Measurements from ENCODE around the gene DPF3.
A peak's percentile ranks its signal among the peaks of the same experiment; 100 is the strongest.

DPF3 gene

DNA sequence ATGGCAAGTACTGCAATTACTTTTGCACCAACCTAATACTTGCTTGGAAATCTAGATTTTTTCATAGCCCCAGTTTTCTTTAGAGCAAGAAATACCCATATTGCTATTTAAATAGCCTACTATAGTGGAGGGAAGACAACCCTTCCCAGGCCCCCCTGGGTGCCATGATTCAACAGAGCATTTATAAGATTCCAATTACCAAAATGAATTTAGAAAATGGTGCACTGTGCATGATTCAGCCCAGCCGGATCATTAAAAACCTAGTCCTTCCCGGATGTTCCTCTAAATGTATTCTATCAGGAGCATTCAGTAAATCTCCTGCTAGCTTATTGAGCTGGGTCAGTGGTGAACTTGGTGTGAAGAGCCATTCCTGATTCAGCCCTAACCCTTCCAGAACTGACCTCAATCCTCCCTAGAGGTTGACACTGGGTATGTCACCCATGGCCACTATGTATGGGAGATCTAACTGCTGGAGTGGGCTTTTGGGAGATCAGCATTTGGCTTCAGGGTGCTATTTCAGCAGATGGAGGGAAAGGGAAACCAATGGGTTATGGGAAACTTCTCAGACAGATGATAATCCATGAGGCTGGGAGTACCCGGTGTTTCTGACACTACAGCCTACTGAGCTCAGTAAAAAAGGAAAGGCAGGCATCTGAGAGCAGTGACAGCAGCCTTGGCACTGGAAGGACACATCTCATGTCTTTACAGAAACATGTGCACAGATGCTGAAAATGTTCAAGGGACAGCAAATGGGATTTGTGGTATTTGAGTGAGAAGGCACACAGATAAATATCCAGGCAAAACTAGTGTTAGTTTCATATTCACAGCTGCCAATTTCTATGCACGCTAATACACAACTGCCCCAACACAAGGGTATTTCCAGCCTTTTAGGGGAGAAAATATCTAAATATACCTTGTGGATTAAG is 258.9 kb downstream of the DPF3 start:
- no peak for DNase-seq
- intact Hi-C loops (cut with DNase I), result no loop called here

- intact Hi-C loops (cut with DNase I), result no loop called here
- no peak for DNase-seq
Observed at GRCh38 chr14:72633551-72633950, 260.4 kb downstream of the DPF3 start.

- intact Hi-C loops (cut with DNase I), result no loop called here
- no peak for DNase-seq
Observed at GRCh38 chr14:72632727-72633126, 261.2 kb downstream of the DPF3 start.

GRCh38 chr14:72631401-72631800 is 262.5 kb downstream of the DPF3 start:
- no peak for DNase-seq

DNA sequence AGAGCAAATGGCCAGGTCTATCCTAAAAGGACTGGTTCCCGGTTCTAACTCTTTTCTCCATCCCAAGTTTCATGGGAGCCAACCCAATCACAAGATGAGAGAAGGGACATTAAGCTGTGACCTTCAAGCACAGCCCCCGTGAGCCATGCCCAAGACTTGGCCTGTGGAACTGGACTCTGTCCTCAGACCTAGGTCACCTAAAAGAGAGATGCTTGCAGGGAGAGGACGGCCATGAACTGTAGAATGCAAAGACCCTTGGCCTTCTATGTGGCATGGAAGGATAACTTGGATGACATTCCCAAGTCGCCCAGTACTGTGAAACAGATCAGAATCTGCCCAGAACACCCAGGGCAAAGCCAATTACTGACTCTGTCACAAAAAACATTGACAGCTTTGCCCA is 263.5 kb downstream of the DPF3 start:
- no peak for DNase-seq
- intact Hi-C loops (cut with DNase I), result no loop called here

More at GRCh38 chr14:72631401-72631800, 262.5 kb downstream of the DPF3 start:
- intact Hi-C loops (cut with DNase I), result no loop called here

DNA sequence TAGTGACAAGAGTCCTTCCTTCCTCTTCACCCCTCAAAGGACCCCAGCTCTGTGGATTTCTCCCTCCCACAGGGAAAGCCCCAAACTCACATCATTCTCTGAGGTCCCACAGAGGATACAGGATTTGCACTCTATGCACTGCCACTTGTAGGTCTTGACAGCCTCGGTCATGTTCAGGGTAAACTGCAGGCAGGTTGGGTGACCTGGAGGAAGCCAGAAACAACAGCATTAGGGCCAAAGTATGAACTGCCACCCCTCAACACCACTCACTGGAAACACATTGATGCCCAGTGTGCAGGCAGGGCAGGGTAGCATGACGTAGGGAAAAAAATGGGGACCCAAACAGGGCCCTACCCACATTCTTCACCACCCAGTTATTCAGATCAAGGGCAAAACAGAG is 264.4 kb downstream of the DPF3 start:
- intact Hi-C loops (cut with DNase I), result no loop called here
- DNase-seq, result no peak

- intact Hi-C loops (cut with DNase I), result no loop called here
- no peak for DNase-seq
Observed at GRCh38 chr14:72625689-72626088, 268.2 kb downstream of the DPF3 start.

- no peak for DNase-seq
- intact Hi-C loops (cut with DNase I), result no loop called here
Observed at GRCh38 chr14:72621387-72622065, 272.4 kb downstream of the DPF3 start.

GRCh38 chr14:72619881-72620280 is 274.0 kb downstream of the DPF3 start:
- intact Hi-C loops (cut with DNase I), result no loop called here

GRCh38 chr14:72619111-72619571 is 274.8 kb downstream of the DPF3 start:
- no peak for DNase-seq
- intact Hi-C loops (cut with DNase I), result no loop called here

More at GRCh38 chr14:72619881-72620280, 274.0 kb downstream of the DPF3 start:
- DNase-seq, result no peak

DNA sequence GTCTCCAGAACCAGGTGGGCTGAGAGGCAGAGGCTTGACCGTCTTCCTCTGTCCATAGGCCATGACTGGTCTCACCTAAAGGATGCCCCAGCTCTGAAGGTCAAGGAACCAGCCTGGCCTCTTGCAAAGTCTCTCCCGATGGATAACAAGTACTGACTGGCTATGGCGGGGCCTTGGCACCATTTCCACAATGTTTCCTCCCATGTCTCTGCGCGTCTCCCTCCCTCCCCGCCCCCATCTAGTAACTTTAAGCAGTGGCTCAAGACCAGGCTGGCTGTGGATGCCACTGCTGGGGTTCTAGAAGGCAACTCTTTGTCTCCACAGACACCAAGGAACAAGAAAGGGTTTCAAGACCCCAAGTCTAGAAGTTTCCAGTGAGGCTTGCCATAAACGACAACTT is 275.5 kb downstream of the DPF3 start:
- intact Hi-C loops (cut with DNase I), result no loop called here

GRCh38 chr14:72617391-72618031 is 276.4 kb downstream of the DPF3 start:
- intact Hi-C loops (cut with DNase I), result no loop called here
- DNase-seq, result peak in 3 of 10 donors; percentile 24 to 85 (median 84)

More for the DNA sequence above, 275.5 kb downstream of the DPF3 start:
- DNase-seq, result no peak

DNA sequence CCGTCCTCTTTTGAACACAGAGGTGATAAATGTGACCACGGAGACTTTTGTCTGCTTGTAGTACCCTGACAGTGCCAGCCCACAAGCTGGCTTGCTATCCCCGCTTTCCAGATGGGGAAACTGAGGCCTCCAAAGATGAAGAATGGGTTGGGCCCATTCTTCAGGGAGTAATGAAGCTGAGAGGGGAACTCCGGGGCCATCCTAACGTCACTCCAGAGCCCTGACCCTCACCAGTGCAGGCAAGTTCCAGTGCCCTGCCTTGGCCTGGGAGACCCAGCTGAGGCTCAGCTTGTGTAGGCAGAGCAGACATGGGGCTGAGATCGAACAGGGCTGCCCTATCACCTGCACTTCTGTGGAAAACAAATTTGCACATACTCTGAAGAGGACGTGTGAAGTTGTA is 277.1 kb downstream of the DPF3 start:
- intact Hi-C loops (cut with DNase I), result no loop called here
- DNase-seq, result no peak

GRCh38 chr14:72616294-72616693 is 277.6 kb downstream of the DPF3 start:
- intact Hi-C loops (cut with DNase I), result no loop called here
- no peak for DNase-seq

DNA sequence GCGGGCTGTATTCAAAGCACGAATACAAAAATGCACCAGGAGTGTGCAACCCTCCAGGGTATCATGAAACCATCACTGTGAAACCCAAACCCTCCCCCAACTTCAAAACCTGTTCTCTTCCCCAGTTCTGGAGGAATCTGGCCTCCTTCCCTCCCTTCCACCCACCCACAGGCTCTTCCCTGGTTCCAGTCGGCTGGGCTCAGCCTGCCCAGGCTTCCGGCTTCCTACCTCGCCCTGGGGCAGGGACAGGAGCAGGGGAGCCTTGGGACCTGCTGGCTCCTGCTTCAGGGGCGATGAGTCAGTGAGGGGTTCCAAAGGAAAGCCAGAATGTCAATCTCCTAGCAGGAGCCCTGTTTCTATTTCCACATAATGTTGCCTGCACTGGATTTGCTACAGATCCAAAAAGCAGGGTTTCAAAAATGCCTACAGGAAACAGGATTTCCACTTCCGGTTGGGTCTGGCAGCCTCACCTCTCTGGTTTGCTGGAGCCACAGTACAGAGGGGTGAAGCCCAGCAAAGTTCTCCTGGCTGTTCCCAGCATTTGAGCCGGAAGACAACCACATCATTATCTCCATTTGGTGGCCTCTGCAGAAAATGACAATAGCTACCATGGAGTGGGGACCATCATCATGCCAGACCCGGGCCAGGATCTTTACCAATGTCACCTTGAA is 278.3 kb downstream of the DPF3 start:
- DNase-seq, result peak in 2 of 10 donors; percentile 86 to 88
- intact Hi-C loops (cut with DNase I), result no loop called here

DNA sequence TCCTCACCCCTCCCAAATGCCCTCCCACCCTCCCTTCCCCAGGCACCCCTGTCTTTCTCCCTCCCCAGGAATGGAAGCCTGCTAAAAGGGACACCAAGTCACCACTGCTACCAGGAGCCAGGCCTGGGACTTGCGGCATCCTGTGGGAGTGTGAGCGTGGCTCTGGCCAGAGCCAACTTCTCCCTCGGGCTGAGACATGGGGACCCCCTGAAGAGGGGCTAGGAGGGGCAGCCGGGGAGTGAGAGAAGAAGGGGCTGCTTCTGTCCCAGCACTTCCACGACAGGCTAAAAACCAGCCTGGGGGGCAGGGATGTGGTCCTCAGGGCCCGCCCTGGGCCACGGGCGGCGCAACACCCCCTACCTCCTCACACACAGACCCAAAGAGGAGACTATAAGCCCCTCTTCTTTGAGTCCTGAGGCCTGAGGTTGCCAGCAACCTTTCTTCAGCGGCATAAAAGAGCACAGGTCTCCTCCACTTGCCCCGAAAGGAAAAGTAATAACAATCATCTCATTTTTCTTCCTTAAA is 278.9 kb downstream of the DPF3 start:
- DNase-seq, result no peak
- intact Hi-C loops (cut with DNase I), result no loop called here

DNA sequence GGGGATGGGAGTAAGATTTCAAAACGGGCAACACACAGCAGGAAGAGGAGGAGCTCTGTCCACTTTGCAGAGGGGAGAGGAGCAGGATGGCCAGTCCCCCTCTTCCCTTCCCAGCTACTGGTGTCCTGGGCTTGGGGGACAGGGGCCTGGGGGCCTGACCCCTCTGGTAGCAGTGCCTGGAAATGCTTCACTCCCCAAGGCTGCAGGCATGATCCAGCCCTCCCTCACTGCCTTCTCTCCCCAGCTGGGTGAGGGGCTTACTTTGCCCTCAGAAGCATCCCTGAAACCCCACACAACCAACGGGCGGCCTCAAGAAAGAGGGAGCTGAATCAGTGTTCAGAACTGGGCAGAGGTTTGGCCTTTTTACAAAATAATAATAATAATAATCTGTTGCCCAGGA is 279.5 kb downstream of the DPF3 start:
- intact Hi-C loops (cut with DNase I), result no loop called here
- no peak for DNase-seq

DNA sequence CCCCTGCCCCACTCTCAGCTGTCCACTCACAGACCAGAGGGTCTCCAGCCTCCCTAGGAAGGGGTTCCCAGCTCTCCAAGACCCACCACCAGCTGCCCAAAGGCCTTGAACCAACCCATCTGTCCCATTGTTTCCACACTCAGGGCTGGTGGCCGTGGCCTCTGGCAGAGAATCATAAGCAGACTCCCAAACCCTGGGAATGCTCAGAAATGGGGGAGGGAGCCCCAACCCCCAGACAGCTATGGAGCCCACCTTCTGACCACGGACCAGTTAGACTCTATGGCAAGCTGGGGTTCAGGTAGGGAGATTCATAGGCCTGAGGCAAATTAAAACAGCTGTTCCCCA is 280.0 kb downstream of the DPF3 start:
- intact Hi-C loops (cut with DNase I), result no loop called here
- no peak for DNase-seq

GRCh38 chr14:72613231-72613974 is 280.5 kb downstream of the DPF3 start:
- no peak for DNase-seq
- intact Hi-C loops (cut with DNase I), result no loop called here

DNA sequence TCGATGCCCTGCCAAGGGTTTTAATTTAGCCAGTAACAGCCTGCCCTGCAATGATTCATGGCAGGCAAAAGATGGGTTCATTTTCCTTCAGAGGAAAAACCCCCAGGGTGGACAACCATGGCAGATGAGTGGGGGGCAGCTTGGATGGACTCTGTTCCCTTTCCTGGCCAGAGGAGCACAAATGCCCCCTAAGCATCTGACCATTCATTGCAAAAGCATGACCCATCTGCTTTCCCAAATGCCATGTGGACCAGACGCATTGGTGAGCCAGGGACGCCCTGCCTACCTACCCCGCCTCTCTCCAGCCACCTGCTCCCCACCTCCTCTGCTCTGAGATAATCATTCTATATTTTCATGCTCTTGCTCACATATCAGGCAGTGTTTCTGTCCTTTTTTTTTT is 281.9 kb downstream of the DPF3 start:
- DNase-seq, result peak in 3 of 10 donors; percentile 37 to 84 (median 83)
- intact Hi-C loops (cut with DNase I), result no loop called here
